Ammon's horn (tissue), 1 donor: ENCODE results near the gene LBH.

ENCODE experiments used
- DNase-seq: peaks from one replicate; pipeline ENCODE4 v3.0.0-alpha.2; 2016; ENCODE audit warnings: low spot score

The LBH gene

GRCh38 chr2:30217644-30218337 is 13.5 kb upstream of the LBH start:
- DNase-seq: peak; percentile 56

DNA sequence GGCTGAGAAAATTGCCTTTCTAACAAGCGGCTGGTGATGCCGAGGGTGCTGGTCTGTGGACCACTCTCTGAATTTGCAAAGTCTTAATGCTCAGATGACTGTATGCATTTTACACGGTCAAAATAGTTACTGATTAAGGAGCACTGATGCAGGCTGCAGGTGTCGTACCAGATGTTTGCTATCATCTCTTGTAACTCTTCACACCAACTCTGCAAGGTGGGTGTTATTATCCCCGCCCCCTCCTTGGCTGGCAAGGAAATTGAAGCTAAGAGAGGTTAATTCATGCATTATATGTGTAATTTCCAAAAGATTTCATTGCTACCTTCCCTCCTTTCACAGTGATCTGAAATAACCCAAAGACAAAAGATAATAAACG is 13.0 kb upstream of the LBH start:
- no peak for DNase-seq

- DNase-seq: no peak
These were observed 12.5 kb upstream of the LBH start for GRCh38 chr2:30218814-30219213.

DNA sequence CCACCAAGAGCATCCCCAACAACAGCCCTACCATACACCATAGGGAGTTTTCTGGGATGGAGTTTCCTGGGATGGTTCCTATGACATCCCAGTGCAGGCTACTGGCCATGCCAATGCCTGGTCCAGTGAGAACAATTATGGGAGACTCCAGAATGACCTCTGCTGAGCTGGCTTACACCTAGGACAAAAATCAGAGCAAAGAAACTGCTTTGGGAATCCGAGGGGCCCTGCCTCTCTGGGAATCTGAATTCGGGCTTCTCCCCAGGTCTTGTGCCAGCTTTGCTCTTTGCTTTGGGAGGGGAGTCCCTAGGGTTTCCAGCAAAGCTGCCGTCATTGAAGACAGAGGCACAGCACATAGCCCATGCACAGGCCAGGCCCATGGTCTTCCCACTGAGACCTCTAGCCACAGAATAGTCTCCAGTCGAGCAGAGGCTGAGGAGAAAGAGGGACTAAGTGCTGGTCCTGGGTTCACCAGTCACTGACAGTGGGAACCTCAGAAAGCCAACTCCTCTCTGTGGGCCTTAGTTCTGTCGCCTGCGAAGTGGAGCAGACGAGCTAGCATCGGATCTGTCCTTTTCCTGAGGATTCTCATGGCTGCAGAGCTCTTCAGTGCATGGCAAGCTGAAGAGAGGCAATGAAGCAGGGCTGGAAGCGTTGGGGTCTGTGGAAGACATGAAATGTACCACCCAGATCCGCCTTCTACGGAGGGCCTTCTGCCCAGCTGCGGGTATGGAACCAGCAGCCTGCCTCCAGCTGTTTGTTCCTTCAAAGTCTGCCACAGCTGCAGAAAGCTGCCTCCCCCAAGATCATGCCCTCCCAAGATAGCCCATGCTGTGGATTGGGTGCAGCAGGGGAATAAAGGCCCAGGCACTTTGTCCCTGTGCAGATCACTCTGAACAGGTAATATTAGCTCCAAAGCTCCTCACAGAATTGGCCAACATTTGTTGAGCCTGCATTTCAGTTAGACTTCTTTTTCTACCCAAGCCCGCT is 11.2 kb upstream of the LBH start:
- DNase-seq: no peak

DNA sequence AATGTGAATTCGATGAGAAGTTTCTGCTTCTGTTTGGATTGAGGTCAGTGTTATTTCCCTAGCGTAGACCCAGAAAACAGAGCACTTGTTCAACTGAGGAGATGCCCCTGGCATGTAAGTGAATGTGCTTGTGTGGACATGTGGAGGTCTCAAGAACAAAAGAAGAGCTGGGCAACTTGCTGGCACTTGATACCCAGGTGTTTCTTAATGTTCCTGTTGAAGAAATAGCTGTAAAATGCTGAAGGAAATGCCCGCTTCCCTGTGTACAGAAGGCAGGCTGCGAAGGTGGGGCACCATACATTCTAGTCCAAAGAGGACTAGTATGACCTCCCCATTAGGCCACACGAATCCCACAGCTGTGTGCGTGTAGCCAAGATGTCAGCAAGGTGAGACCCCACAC is 9.8 kb upstream of the LBH start:
- DNase-seq: no peak

DNA sequence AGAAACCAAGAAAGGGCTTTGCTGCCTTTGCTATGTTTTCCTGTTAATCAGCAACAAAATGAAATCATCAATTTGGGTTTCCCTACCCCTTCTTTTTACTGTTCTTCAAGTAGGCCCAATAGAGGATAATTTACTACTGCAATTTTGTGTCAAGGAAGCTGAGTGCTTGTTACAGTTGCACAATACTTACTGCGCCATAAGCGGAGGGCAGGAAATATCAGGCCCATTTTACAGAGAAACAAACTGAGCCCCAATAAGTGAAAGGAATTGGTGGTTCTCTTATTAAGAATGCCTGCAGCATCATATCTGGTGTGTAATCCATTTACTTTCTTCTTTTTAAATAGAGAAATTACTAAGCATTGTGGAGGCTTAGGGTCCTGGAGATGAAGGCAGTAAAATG is 9.3 kb upstream of the LBH start:
- no peak for DNase-seq

GRCh38 chr2:30222636-30223360 is 8.5 kb upstream of the LBH start:
- no peak for DNase-seq

GRCh38 chr2:30223413-30223874 is 7.9 kb upstream of the LBH start:
- DNase-seq: no peak

GRCh38 chr2:30224151-30224550 is 7.2 kb upstream of the LBH start:
- DNase-seq: no peak

DNA sequence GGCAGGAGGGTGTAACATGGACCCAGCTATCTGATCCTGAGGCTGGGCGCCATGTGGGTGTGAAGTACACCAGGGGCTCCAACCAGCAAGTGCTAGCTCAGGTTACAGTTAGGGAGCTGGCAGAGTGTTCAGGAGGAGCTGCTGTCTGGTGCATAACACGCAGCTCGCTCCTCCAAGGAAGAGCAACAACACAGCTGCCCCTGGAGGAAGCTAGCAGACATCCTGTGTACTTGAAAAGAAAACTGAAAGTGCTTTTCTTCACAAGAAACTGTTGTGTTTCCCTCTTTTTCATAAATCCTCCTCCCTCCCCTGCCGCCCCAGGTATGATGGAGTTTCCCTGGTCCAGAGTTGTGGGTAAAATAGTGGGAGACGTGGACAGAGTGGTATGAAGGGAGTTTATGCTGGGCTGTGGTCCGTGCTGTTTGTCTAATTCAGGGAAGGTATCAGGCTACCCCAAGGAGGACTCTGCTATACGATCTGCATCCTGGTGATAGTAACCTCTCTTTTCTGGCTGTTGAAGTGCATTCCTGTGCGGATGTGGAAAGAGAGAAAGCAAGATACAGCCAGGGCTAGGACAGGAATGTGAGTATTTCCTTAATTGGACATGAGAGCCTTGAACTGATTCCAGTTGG is 6.1 kb upstream of the LBH start:
- DNase-seq: no peak

DNA sequence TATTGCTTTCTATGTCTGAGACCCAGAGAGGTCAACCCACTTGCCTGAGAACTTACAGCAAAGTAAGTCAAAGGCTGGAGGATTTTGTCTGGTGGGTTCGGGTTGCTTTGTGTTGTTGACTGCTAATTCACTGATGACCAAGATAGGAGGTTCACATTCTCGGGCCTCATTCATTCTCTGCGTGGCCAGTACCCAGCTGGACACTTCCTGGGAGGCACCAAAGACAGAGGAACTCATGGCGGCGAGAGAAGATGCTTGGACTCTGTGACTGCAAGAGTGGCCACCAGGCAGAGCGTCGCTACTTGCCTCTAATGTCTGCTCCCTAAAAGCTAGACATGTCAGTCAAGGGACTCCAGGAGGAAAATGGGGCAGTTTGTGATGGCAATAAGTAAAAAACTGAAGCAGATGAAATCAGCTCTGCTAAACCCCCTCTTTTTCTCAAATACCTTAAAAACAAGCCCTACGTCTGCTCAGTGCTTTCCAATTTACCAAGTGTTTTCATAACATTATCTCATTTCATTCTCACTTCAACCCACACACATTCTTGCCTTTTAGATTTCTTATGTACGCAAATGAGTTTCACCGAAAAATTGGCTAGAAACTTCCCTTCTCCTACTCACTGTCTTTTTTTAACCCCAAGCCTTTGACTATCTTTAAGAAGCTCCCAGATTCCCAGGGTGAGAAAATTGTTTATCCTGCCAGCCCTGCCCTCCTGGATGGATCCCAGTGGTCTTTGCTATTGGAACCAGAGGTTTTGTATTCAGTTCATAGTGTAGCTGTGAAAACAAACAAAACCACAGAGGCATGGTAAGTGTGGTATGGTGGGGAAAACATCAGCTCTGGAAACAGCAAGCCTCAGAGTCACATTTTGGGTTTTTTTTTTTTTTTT is 4.9 kb upstream of the LBH start:
- no peak for DNase-seq

- DNase-seq: no peak
These were observed 1.7 kb upstream of the LBH start for GRCh38 chr2:30229596-30229995.

- DNase-seq: no peak
These were observed 680 bp upstream of the LBH start for GRCh38 chr2:30230497-30231211.

GRCh38 chr2:30231996-30232800 is 864 bp downstream of the LBH start:
- DNase-seq: no peak

GRCh38 chr2:30232801-30233130 is 1.4 kb downstream of the LBH start:
- DNase-seq: no peak

- no peak for DNase-seq
These were observed 2.1 kb downstream of the LBH start for GRCh38 chr2:30233271-30234009.

- no peak for DNase-seq
These were observed 3.0 kb downstream of the LBH start for GRCh38 chr2:30234180-30234971.

- DNase-seq: no peak
These were observed 3.8 kb downstream of the LBH start for GRCh38 chr2:30235008-30235655.
